Measurements from ENCODE around the gene STPG4.
"Not testable (repeated sequence)": the region's sequence is repeated elsewhere in the genome, so short reads cannot be mapped to it uniquely, and the experiment has no call there.

STPG4 gene

GRCh38 chr2:47109007-47109375, 46.1 kb downstream of the STPG4 start:
- no peak for DNase-seq (ENCODE audit: low spot score)
- TF ChIP-seq CTCF (IDR thresholded peaks at IDR 0.05; ENCODE audit: extremely low read depth, missing control alignments): no peak

GRCh38 chr2:47108267-47109006, 46.7 kb downstream of the STPG4 start:
- DNase-seq (ENCODE audit: low spot score): not testable (repeated sequence)

GRCh38 chr2:47107201-47107600, 47.9 kb downstream of the STPG4 start:
- DNase-seq (ENCODE audit: low spot score): not testable (repeated sequence)

- DNase-seq (ENCODE audit: low spot score): not testable (repeated sequence)
These were observed 48.9 kb downstream of the STPG4 start for GRCh38 chr2:47106231-47106630.

GRCh38 chr2:47099712-47100111, 55.4 kb downstream of the STPG4 start:
- DNase-seq (ENCODE audit: low spot score): not testable (repeated sequence)

GRCh38 chr2:47098953-47099352, 56.2 kb downstream of the STPG4 start:
- DNase-seq (ENCODE audit: low spot score): no peak
- no peak for TF ChIP-seq CTCF (IDR thresholded peaks at IDR 0.05; ENCODE audit: extremely low read depth, missing control alignments)

GRCh38 chr2:47097563-47097962, 57.5 kb downstream of the STPG4 start:
- DNase-seq (ENCODE audit: low spot score): no peak
- no peak for TF ChIP-seq CTCF (IDR thresholded peaks at IDR 0.05; ENCODE audit: extremely low read depth, missing control alignments)

- TF ChIP-seq CTCF (IDR thresholded peaks at IDR 0.05; ENCODE audit: extremely low read depth, missing control alignments): no peak
These were observed 58.7 kb downstream of the STPG4 start for GRCh38 chr2:47096451-47096850.

GRCh38 chr2:47095349-47096020, 59.6 kb downstream of the STPG4 start:
- no peak for TF ChIP-seq CTCF (IDR thresholded peaks at IDR 0.05; ENCODE audit: extremely low read depth, missing control alignments)
- DNase-seq (ENCODE audit: low spot score): no peak

More at GRCh38 chr2:47096451-47096850, 58.7 kb downstream of the STPG4 start:
- DNase-seq (ENCODE audit: low spot score): no peak
